Esophagus muscularis mucosa (tissue), 3 donors: Measurements from ENCODE around the gene OR2V2.
"Not testable (repeated sequence)": the region's sequence is repeated elsewhere in the genome, so short reads cannot be mapped to it uniquely, and the experiment has no call there.

Source experiments
- EP300 ChIP-seq: sonication (generic); formaldehyde crosslinking; IDR thresholded peaks from one replicate; pipeline ENCODE4 v1.6.1; 2017; ENCODE audit warnings: antibody characterized with exemption
- POLR2AphosphoS5 ChIP-seq, 2 donors: sonication (generic); formaldehyde crosslinking; IDR thresholded peaks; one replicate each; pipeline ENCODE4 v1.6.1; 2017; ENCODE audit warnings: antibody characterized with exemption in 2 of 2

DNA sequence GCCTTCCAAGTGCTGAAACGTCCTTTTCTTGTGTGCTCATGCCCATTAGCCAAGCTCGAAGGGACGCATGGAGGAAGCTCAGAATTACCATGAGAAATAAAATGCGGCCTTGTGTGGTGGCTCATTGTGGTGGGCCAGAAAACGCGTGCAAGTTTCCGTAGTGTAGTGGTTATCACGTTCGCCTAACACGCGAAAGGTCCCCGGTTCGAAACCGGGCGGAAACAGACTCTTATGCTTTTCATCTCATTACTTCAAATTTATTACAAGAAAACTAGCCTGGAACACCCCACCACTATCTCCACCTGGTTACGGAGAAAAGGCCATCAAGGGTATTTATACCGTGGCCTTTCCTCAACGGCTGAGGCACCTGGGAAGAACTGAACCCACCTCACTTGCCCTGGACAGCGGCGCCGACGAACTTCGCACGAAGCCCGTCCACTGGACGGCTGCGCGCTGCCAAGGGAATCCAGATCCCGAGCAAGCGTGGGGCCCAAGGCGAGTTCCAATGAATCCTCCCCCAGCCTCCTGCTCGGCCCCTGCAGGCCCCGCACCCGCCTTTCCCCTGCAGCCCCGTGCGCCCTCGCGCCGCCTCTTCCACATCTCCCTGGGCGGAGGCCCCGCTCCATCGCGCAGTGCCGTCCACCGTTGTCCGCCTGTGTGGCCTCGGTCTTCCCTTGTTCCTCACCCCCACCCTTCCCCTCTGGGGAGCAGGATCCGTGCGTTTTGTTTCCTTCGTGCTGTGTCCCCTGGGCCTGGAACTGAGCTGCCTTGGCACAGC is 22.3 kb downstream of the OR2V2 start:
- not testable (repeated sequence) for TF ChIP-seq POLR2AphosphoS5 (IDR thresholded peaks at IDR 0.05); EP300
